ENCODE data around the gene OCLN.

- TF ChIP-seq TCF7L2 (IDR thresholded peaks at IDR 0.05; ENCODE audit: low read depth, low read length) (no peak), CTCF (IDR thresholded peaks at IDR 0.05) (no peak), POLR2AphosphoS5 (IDR thresholded peaks at IDR 0.05; ENCODE audit: low read depth, low read length) (no peak), REST (IDR thresholded peaks at IDR 0.05; ENCODE audit: insufficient read depth in 1 of 2, low read depth in 2 of 2, low read length in 1 of 2) (no peak), SIN3A (IDR thresholded peaks at IDR 0.05; ENCODE audit: borderline replicate concordance, insufficient read depth, low read depth, low read length) (no peak)
Observed at GRCh38 chr5:69526660-69527059, 34.1 kb downstream of the OCLN start.

All from Panc1 (cell line).